Fibroblast of skin of right quadriceps (primary cell): Measurements from ENCODE around the gene NFKBIE.
A peak's percentile ranks its signal among the peaks of the same experiment; 100 is the strongest.

ENCODE experiments used
- DNase-seq: peaks from one replicate; pipeline ENCODE4 v3.0.0-alpha.2; 2013

The NFKBIE gene

GRCh38 chr6:44272529-44272928, 7.2 kb upstream of the NFKBIE start:
- DNase-seq: no peak

- no peak for DNase-seq
These were observed 6.6 kb upstream of the NFKBIE start for GRCh38 chr6:44271914-44272313.

- DNase-seq: no peak
These were observed 6.0 kb upstream of the NFKBIE start for GRCh38 chr6:44271406-44271723.

- DNase-seq: no peak
These were observed 5.4 kb upstream of the NFKBIE start for GRCh38 chr6:44270526-44271405.

- DNase-seq: no peak
These were observed 4.7 kb upstream of the NFKBIE start, which contains the start of gene TMEM151B for GRCh38 chr6:44269921-44270525. Gene TMEM151B, plus strand, starts transcription at chr6:44270450. Its CDS starts 293 bp downstream, at chr6:44270743.

- DNase-seq: no peak
These were observed 4.0 kb upstream of the NFKBIE start for GRCh38 chr6:44269178-44269920.

GRCh38 chr6:44268095-44268628, 2.8 kb upstream of the NFKBIE start:
- peak; percentile 31 for DNase-seq

GRCh38 chr6:44267252-44267651, 1.9 kb upstream of the NFKBIE start:
- DNase-seq: no peak

GRCh38 chr6:44266347-44266746, 996 bp upstream of the NFKBIE start:
- DNase-seq: no peak

GRCh38 chr6:44265722-44266233, 427 bp upstream of the NFKBIE start:
- no peak for DNase-seq

GRCh38 chr6:44264154-44265006, 971 bp downstream of the NFKBIE start:
- no peak for DNase-seq

- DNase-seq: no peak
These were observed 1.8 kb downstream of the NFKBIE start for GRCh38 chr6:44263354-44264100.

- DNase-seq: no peak
These were observed 2.6 kb downstream of the NFKBIE start for GRCh38 chr6:44262467-44263353.

- DNase-seq: no peak
These were observed 3.8 kb downstream of the NFKBIE start for GRCh38 chr6:44261581-44261980.

GRCh38 chr6:44260451-44261297, 4.7 kb downstream of the NFKBIE start:
- no peak for DNase-seq

- no peak for DNase-seq
These were observed 5.3 kb downstream of the NFKBIE start for GRCh38 chr6:44260011-44260410.

GRCh38 chr6:44258921-44259320, 6.4 kb downstream of the NFKBIE start:
- no peak for DNase-seq

GRCh38 chr6:44258325-44258863, 7.0 kb downstream of the NFKBIE start:
- DNase-seq: no peak

GRCh38 chr6:44257753-44258324, 7.5 kb downstream of the NFKBIE start:
- no peak for DNase-seq
